ENCODE results near the gene ATP1A1.

The ATP1A1 gene

DNA sequence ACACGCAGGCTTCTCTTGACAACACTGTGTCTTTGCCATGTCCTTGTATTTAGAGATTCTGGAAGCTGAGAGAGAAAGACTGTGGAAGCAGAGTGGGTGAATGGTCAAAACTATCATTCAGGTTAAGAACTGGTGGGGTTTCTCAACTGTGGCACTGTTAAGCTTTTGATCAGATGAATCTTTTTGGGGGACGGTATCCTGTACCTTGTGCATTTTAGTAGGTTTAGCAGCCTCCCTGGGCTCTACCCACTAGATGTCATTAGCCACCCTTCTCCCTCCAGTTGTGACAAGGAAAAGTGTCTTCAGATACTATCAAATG, 39.4 kb downstream of the ATP1A1 start:
- no peak for DNase-seq (ENCODE audit: low read depth in 3 of 3, low spot score in 1 of 3)

DNA sequence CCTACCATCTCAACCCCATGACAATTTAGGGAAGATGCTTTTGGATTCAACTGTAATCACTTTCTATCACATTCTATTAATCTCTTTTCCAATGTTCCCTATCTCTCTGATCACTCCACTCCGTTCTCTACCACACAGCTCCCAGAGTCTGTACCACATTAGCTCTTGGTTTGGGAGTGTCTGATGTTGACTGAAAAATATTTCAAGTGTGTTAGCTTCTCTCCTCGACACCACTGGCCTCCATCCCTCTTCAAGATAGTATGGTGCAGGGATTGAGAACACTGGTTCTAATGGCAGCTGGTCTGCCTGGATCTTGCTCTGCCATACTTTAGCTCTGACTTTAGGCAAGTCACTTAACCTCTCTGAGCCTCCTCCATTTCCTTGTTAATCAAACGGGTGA, 39.9 kb downstream of the ATP1A1 start:
- DNase-seq (ENCODE audit: low read depth in 3 of 3, low spot score in 1 of 3): no peak

GRCh38 chr1:116413414-116413813, 40.4 kb downstream of the ATP1A1 start:
- DNase-seq (ENCODE audit: low read depth in 3 of 3, low spot score in 1 of 3): no peak

DNA sequence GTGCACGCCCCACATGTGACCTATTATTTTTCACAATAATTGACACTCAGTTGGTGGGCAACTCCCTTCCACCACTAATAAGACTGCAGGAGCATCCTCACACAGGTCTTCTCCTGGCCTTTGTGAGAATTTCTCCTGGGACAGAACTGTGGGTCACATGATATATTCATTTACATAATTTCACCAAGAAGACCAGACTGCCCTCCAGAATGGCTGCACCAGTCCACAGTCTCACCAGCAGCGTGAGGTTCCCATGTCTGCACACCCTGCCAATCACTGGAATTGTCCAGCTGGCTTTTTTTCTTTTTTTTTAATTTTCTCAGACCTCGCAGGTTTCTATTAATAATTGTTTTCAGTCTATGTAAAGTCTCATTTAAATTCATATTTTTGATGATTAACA, 41.3 kb downstream of the ATP1A1 start:
- DNase-seq (ENCODE audit: low read depth in 3 of 3, low spot score in 1 of 3): no peak

- no peak for DNase-seq (ENCODE audit: low read depth in 3 of 3, low spot score in 1 of 3)
These were observed 42.2 kb downstream of the ATP1A1 start for GRCh38 chr1:116415200-116415698.

DNA sequence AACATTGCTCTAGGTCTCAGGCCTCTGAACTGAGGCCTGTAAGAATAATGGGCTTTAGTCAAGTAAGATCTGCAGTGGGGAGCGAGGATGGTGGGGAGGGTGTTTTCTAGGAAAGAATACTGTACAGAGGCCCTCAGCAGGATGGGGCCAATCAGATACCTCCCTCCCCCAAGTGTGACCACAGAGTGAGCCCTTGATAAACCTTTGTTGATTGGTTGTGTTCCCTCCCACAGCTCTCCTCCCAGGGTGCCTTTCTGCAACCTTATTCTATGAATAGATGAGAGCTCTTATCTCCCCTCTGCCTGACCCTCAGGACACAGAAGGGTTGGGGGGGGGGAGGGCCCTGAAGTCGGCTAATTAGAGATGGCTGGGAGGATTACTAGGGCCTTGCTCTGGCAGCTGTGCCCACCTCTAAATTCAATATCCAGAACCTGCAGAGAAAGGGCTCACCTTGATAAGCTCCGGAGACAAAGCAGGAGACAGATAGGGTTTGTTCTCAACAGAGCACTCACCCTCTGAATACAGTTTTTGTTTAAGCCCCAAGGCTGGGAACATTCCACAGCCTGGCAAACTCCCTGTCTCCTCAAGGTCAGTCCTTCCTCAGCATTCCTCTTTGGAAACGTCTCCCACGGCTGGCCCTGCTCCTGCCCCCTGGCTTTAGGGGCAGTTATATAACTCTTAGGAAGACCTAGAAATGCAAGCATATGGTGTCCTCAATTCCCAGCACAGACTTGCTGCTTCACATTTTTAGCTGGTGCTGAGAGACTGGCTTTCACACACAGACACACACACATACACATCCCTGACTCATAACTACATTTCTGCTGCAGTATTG, 42.9 kb downstream of the ATP1A1 start:
- no peak for DNase-seq (ENCODE audit: low read depth in 3 of 3, low spot score in 1 of 3)

DNA sequence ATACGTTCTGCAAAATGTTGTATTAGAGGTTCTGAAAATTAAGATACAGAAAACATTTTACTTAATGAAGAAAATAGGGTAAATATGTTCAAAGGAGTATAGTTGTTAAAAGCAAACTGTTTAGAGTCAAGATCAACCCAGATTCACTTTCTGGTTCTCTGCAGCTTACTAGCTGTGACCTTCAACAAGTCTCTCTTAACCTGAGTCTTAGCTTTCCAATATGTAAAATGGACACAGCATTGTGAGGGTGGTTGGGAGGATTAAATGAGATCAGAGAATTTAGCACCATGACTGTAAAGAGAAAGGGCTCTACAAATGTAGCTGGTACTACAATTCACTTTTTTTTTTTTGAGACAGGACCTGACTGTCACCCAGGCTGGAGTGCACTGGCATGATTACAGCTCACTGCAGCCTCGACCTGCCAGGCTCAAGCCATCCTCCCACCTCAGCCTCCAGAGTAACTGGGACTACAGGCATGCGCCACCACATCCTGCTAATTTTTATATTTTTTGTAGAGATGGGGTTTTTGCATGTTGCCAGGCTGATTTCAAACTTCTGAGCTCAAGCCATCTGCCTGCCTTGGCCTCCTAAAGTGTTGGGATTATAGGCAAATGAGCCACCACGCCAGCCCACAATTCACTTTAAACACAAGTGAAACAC, 43.9 kb downstream of the ATP1A1 start:
- DNase-seq (ENCODE audit: low read depth in 3 of 3, low spot score in 1 of 3): no peak

GRCh38 chr1:116417678-116418077, 44.6 kb downstream of the ATP1A1 start:
- DNase-seq (ENCODE audit: low read depth in 3 of 3, low spot score in 1 of 3): no peak

DNA sequence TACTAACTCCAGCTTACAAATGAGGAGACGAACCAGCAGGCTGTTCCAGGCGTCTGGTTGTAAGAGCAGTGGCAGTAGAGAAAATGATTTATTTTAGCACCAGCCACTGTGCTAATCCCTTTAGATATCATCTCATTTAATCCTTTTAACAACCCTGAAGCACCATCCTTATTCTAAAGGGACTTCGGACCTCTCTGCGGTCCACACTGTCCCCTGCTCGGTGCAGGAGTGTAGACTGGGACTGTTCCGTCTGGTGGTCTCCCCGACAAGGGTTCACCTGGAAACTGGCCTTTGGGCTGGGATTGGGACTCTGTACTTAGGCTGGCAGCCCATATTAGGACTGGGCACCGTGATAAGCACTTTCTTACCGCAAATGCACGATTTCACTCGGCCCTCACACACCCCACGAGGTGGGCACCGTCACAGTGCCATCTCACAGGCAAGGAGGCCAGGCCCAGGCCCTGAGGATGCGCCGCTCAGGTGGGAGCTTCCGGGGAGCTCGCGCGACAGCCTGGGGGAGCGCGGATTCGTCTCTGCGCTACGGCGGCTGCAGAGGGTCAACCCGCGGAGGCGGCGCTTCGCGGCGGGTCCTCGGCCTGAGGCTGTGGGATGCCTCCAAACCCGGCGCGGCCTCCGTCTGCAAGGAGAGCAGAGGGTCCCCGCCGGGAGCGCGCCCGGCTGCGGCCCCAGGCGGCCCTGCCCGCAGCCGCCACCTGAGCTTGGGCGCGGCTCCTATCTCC, 45.2 kb downstream of the ATP1A1 start:
- DNase-seq (ENCODE audit: low read depth in 3 of 3, low spot score in 1 of 3): peak; percentile 66 to 77 (median 75)

GRCh38 chr1:116420417-116421200, 47.6 kb downstream of the ATP1A1 start:
- DNase-seq (ENCODE audit: low read depth in 3 of 3, low spot score in 1 of 3): no peak

DNA sequence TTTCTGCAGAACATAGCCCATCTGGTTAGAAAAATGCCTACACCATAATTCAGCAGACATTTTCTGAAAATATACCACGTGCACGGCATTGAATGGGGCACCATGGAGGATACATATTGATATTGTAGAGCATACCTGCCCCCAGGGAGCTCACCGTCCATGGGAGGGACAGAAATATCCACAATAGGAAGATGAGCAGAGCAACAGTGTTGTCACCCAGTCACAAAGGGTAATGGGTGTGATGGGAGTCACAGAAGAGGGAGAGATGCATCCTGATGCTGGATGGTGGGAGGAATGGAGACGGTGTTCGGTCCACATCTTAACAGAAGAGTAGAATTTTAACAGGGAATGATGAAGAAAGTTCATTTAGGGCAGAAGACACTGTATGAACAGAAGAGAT, 51.4 kb downstream of the ATP1A1 start:
- no peak for DNase-seq (ENCODE audit: low read depth in 3 of 3, low spot score in 1 of 3)

GRCh38 chr1:116424863-116425262, 51.8 kb downstream of the ATP1A1 start:
- no peak for DNase-seq (ENCODE audit: low read depth in 3 of 3, low spot score in 1 of 3)

GRCh38 chr1:116425987-116426386, 52.9 kb downstream of the ATP1A1 start:
- no peak for DNase-seq (ENCODE audit: low read depth in 3 of 3, low spot score in 1 of 3)

DNA sequence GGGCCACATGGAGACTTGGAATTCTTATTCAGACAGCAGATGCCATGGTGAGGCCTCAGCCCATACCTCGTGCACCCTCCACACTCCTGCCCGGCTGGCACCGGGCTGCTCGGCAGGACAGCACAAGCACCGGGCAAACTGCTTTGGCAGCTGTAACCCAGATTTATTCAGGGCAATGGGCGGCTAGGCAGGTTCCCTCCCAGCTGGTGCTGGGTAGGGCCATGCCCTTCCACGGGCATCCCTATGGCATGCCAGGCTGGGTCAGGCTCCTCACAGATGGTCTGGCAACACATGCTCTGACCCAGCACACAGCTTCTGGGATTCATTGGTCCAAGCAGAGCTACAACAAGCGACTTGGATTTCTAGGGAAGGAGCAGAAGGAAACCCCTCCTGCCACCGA, 53.4 kb downstream of the ATP1A1 start:
- no peak for DNase-seq (ENCODE audit: low read depth in 3 of 3, low spot score in 1 of 3)

DNA sequence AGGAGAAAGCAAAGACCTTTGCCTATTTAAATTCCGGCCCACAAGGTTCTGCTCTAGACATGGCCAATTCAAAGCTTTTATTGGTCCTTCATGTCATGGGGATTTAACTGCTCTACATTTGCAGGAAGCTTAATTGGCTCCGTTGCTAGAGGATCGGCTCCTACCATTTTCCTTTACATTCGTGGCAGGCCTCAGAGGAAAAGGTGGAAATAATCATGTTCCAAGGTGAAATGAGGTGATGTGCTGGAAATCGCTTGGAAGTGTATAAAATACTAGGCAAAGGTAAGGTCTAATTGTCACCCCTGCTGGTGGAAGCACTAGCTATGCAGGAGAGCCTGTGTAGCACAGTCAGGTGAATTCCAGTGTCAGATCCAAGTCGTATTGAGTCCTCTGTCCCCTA, 55.5 kb downstream of the ATP1A1 start:
- no peak for DNase-seq (ENCODE audit: low read depth in 3 of 3, low spot score in 1 of 3)

GRCh38 chr1:116429821-116430374, 56.9 kb downstream of the ATP1A1 start:
- DNase-seq (ENCODE audit: low read depth in 3 of 3, low spot score in 1 of 3): no peak

- no peak for DNase-seq (ENCODE audit: low read depth in 3 of 3, low spot score in 1 of 3)
These were observed 58.9 kb downstream of the ATP1A1 start for GRCh38 chr1:116431870-116432500.

GRCh38 chr1:116432655-116433265, 59.7 kb downstream of the ATP1A1 start:
- no peak for DNase-seq (ENCODE audit: low read depth in 3 of 3, low spot score in 1 of 3)

DNA sequence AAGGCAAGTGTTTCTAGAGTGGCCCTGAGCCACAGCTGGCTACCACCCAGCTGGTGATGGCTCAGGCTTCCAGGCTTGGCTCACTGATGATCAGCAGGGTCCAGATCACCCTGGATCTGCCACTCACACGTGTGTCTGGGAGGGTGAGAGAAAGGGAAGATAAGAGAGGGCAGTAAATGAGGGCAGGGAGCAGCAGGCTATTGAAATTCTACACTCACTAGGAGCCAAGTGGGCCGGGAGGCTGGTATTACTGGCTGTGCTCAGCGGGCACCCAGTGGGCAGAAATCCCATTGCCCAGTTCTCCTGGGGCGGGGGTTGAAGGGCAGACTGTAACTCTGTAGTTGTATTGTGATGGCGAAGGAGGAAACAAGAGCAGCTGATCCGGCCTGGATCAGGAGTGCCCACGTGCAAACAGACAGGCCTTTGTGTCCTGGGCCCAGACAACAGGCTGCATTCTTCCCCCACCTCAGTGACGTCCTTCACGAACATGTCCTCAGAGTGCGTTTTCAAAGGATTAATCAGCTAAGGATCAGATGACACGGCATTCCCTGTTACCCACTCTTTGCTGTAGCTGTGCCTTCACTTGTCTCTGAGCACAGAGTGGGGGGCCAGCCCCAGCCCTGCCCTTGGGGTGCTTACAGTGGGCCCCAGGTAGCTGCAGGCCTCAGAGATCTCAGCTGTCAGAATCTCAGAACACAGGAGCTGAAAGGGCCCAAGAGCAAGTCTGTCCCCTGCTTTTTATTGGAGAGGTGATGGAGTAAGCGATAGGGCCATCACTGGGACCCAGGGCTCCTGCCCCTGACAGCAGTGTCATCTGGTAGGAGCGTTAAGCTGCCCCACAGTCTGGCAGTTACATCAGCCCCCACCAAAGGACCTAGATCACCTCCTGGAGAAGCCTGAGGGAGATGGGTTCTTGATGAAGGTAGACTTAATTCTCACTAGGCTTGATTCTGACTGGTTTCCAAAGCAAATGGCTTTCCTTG, 60.5 kb downstream of the ATP1A1 start:
- no peak for DNase-seq (ENCODE audit: low read depth in 3 of 3, low spot score in 1 of 3)
